Measurements from ENCODE around the gene PRR18.

Gene PRR18

DNA sequence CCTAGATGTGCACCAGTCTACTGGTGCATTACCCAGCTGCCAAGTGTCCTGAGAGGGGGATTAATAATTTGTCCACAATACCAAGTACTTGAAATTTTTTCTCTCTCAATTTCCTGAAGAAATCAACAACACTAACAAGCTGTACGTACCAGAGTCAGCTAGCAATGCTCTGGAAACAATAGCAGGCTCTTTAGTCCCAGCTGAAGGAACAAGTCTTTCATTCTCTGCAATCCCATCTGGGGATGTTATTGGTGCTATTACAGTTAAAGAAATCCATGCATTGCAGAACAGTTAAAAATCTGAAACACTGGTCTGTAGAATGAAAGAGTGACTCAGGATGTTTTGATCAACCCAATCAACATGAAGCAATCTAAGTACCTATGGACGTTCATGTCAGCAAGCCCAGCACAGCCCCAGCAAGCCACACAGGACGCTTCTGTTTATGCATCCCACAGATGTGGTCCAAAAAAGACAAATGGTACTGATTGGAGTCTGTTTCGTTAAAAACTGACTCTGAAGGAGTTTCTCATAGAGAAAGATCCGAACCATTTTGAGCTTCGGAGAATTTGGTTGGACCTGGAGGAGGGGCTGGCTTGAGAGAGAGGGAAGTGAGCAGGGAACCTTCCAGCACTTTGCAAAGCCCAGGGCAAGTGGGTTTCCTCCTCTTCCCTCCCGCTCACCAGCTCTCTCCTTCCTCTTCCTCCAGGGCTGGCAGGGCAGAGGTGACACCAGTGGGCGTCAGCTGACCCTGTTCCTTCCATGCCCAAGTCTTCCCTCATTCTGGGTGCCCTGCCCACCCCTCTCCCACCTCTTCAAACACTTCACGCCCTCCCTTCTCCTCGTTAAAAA is 11.9 kb downstream of the PRR18 start:
- H3K23ac ChIP-seq (ENCODE audit: low read depth, low read length, poor library complexity): no peak overlapping the region
- H3K4me1 ChIP-seq (ENCODE audit: control insufficient read depth in 2 of 2, insufficient read depth in 1 of 2, low read depth in 1 of 2, low read length in 2 of 2): no peaks in the 10 kb centered on the region
- no peak overlapping the region for H3K4me3 ChIP-seq (ENCODE audit: low read length in 2 of 2)
- H3K79me1 ChIP-seq (ENCODE audit: low read depth, low read length): no peaks in the 10 kb centered on the region
- H2BK120ac ChIP-seq (ENCODE audit: low read depth, low read length): no peak overlapping the region
- H3K4me2 ChIP-seq (ENCODE audit: insufficient read depth, low read length, poor library complexity, severe bottlenecking): no peak overlapping the region
- DNase-seq (ENCODE audit: low spot score): no peak
- no peak overlapping the region for H3K27ac ChIP-seq (replicated peaks; ENCODE audit: low read length)
- no peaks in the 10 kb centered on the region for H3K36me3 ChIP-seq (replicated peaks in 1 of 2; ENCODE audit: control insufficient read depth in 2 of 2, insufficient read depth in 2 of 2, low read length in 2 of 2)
- no peak overlapping the region for H2AK5ac ChIP-seq (ENCODE audit: low read depth, low read length)
- no peak overlapping the region for H3K14ac ChIP-seq (ENCODE audit: low read length)
- H2BK15ac ChIP-seq (ENCODE audit: low read length): no peak overlapping the region
- no peak overlapping the region for H3K4ac ChIP-seq (ENCODE audit: low read length)
- no peak overlapping the region for H3K9ac ChIP-seq (ENCODE audit: low read depth, low read length, poor library complexity)
- WGBS, 2 donors (ENCODE audit: extremely low coverage in 2 of 2, insufficient read length in 2 of 2, insufficient replicate concordance in 1 of 2): no CpG with 5 or more reads among the region's 10 CpGs
- H4K8ac ChIP-seq (ENCODE audit: low read depth, low read length): no peak overlapping the region
- H4K91ac ChIP-seq (ENCODE audit: low read depth, low read length, poor library complexity): no peak overlapping the region
- no peak overlapping the region for H2BK5ac ChIP-seq (ENCODE audit: low read length)
- H3K27me3 ChIP-seq (ENCODE audit: control insufficient read depth in 3 of 3, insufficient read depth in 3 of 3, low read depth in 1 of 3, low read length in 3 of 3): peaks cover 0 to 8% (median 3%) of the 10 kb centered on the region in 3 experiments
- H3K9me3 ChIP-seq (replicated peaks in 1 of 2; ENCODE audit: control insufficient read depth in 2 of 2, insufficient read depth in 1 of 2, low read depth in 1 of 2, low read length in 2 of 2): peaks cover 0 to 10% of the 10 kb centered on the region in 2 donors
- H2AFZ ChIP-seq (ENCODE audit: low read length): no peak overlapping the region
- H2BK12ac ChIP-seq (ENCODE audit: low read length): no peak overlapping the region
- no peak overlapping the region for H3K18ac ChIP-seq (ENCODE audit: low read length)

DNA sequence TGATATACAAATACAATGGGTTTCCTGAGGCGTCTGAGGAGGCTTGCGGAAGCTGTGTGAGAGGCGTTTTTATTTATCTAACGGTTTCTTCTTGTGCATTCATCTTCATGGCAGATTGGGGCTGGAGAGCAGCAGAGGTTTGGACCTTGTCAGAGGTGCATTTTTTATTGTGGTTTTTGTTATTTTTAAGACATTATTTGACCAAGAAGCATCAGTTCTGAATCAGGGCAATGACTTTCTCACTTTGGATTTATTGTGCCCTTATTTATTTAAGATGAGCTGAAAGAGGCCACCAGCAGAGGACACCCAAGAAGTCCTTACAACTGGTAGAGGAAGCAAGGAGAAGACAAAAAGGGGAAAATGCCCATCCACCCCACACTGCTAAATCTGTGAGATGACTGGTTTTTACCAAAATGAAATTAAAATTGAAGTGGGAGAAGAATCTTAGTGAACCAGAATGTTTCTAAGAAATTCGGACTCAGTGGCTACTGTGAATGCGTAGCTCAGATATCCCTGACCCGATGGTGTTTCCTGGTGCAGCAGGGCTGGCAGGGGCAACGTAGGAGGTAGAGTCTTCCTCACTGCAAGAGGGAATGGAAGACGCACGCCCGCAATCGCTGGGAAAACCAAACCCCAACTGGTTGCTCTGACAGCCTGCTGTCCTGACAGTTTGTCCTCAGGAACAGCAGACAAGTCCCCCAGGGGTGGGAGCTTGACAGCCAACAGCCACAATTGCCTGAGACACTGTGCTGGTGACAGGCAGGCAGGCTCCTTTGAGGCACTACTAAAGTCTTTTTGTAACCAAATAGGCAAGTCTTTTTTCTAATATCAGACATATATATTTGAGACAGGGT is 14.2 kb downstream of the PRR18 start:
- no peaks in the 10 kb centered on the region for H3K36me3 ChIP-seq (replicated peaks in 1 of 2; ENCODE audit: control insufficient read depth in 2 of 2, insufficient read depth in 2 of 2, low read length in 2 of 2)
- no peaks in the 10 kb centered on the region for H3K79me1 ChIP-seq (ENCODE audit: low read depth, low read length)
- H3K4me2 ChIP-seq (ENCODE audit: insufficient read depth, low read length, poor library complexity, severe bottlenecking): no peak overlapping the region
- H2AFZ ChIP-seq (ENCODE audit: low read length): no peak overlapping the region
- no CpG with 5 or more reads among the region's 12 CpGs for WGBS, 2 donors (ENCODE audit: extremely low coverage in 2 of 2, insufficient read length in 2 of 2, insufficient replicate concordance in 1 of 2)
- no peak overlapping the region for H3K9ac ChIP-seq (ENCODE audit: low read depth, low read length, poor library complexity)
- no peak overlapping the region for H2BK120ac ChIP-seq (ENCODE audit: low read depth, low read length)
- H3K4me1 ChIP-seq (ENCODE audit: control insufficient read depth in 2 of 2, insufficient read depth in 1 of 2, low read depth in 1 of 2, low read length in 2 of 2): no peaks in the 10 kb centered on the region
- H2BK12ac ChIP-seq (ENCODE audit: low read length): no peak overlapping the region
- H3K14ac ChIP-seq (ENCODE audit: low read length): no peak overlapping the region
- peaks cover 0 to 11% (median 3%) of the 10 kb centered on the region in 3 experiments for H3K27me3 ChIP-seq (ENCODE audit: control insufficient read depth in 3 of 3, insufficient read depth in 3 of 3, low read depth in 1 of 3, low read length in 3 of 3)
- H3K18ac ChIP-seq (ENCODE audit: low read length): no peak overlapping the region
- no peak overlapping the region for H3K23ac ChIP-seq (ENCODE audit: low read depth, low read length, poor library complexity)
- no peak overlapping the region for H3K4me3 ChIP-seq (ENCODE audit: low read length in 2 of 2)
- no peak for DNase-seq (ENCODE audit: low spot score)
- no peak overlapping the region for H3K4ac ChIP-seq (ENCODE audit: low read length)
- H3K9me3 ChIP-seq (replicated peaks in 1 of 2; ENCODE audit: control insufficient read depth in 2 of 2, insufficient read depth in 1 of 2, low read depth in 1 of 2, low read length in 2 of 2): peaks cover 0 to 12% of the 10 kb centered on the region in 2 donors
- H2AK5ac ChIP-seq (ENCODE audit: low read depth, low read length): no peak overlapping the region
- no peak overlapping the region for H4K91ac ChIP-seq (ENCODE audit: low read depth, low read length, poor library complexity)
- H4K8ac ChIP-seq (ENCODE audit: low read depth, low read length): no peak overlapping the region
- no peak overlapping the region for H2BK15ac ChIP-seq (ENCODE audit: low read length)
- H2BK5ac ChIP-seq (ENCODE audit: low read length): no peak overlapping the region
- H3K27ac ChIP-seq (replicated peaks; ENCODE audit: low read length): no peak overlapping the region

DNA sequence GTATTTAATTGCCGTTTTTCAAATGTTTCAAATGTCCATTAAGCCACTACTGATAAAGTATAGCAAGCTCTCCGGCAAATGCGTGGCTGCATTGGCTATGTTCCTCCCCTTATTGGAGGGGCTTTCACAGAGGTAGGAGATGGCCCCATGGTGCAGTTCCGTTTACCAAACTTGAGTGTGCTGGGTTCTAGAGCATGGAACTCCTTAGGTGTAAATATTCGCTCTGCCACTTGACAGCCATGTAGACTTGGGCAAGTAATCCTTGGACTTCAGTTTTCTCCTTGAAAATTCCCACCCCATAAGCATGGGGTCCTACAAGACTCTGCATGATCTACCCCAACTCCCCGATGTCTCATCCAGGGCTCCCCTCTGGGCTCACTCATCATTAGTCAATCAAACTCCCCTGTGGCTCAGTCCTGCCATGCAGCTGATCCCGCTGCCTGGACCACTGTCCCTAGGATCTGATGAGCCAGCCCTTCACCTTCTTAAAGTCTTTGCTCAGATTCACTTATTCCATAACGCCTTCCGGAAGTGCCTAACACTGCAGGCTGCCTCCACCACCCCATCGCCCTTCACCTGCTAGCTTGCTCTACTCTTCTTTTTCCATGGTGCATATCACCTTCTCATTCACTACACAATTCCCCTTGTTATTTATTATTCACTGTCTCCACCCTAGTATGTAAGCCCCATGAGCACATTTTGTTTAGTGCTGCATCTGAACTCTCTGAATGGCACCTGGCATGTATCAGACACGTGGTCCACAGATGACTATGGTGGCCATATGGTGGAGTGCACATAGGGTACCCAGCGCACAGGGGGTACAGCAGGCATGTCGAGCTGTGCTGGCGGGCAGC is 18.8 kb downstream of the PRR18 start:
- Histone ChIP-seq H3K4me1 (ENCODE audit: control insufficient read depth in 2 of 2, insufficient read depth in 1 of 2, low read depth in 1 of 2, low read length in 2 of 2) (peaks cover 1 to 6% of the 10 kb centered on the region in 2 donors), H3K4ac (ENCODE audit: low read length) (no peak overlapping the region), H3K27me3 (ENCODE audit: control insufficient read depth in 3 of 3, insufficient read depth in 3 of 3, low read depth in 1 of 3, low read length in 3 of 3) (peaks cover 0 to 17% (median 0%) of the 10 kb centered on the region in 3 experiments), H4K8ac (ENCODE audit: low read depth, low read length) (no peak overlapping the region), H2AFZ (ENCODE audit: low read length) (no peak overlapping the region), H2AK5ac (ENCODE audit: low read depth, low read length) (no peak overlapping the region), H3K14ac (ENCODE audit: low read length) (no peak overlapping the region), H3K9me3 (replicated peaks in 1 of 2; ENCODE audit: control insufficient read depth in 2 of 2, insufficient read depth in 1 of 2, low read depth in 1 of 2, low read length in 2 of 2) (peaks cover 0 to 2% of the 10 kb centered on the region in 2 donors), H2BK5ac (ENCODE audit: low read length) (no peak overlapping the region), H3K9ac (ENCODE audit: low read depth, low read length, poor library complexity) (no peak overlapping the region), H3K36me3 (replicated peaks in 1 of 2; ENCODE audit: control insufficient read depth in 2 of 2, insufficient read depth in 2 of 2, low read length in 2 of 2) (no peaks in the 10 kb centered on the region), H3K4me3 (ENCODE audit: low read length in 2 of 2) (no peak overlapping the region), H3K27ac (replicated peaks; ENCODE audit: low read length) (no peak overlapping the region), H3K23ac (ENCODE audit: low read depth, low read length, poor library complexity) (no peak overlapping the region), H2BK12ac (ENCODE audit: low read length) (no peak overlapping the region), H3K79me1 (ENCODE audit: low read depth, low read length) (no peaks in the 10 kb centered on the region), H3K4me2 (ENCODE audit: insufficient read depth, low read length, poor library complexity, severe bottlenecking) (no peak overlapping the region), H3K18ac (ENCODE audit: low read length) (no peak overlapping the region), H2BK15ac (ENCODE audit: low read length) (no peak overlapping the region), H2BK120ac (ENCODE audit: low read depth, low read length) (no peak overlapping the region), H4K91ac (ENCODE audit: low read depth, low read length, poor library complexity) (peak overlapping the region; percentile 38)
- WGBS, 2 donors (ENCODE audit: extremely low coverage in 2 of 2, insufficient read length in 2 of 2, insufficient replicate concordance in 1 of 2): no CpG with 5 or more reads among the region's 14 CpGs
- DNase-seq (ENCODE audit: low spot score): no peak

Data from neuronal stem cell (in vitro differentiated cells).